Vagina (tissue), 2 donors: ENCODE results near the gene PCAT7.

ENCODE experiments used
- POLR2AphosphoS5 ChIP-seq, 2 donors: sonication (generic); formaldehyde crosslinking; IDR thresholded peaks; one replicate each; pipeline ENCODE4 v1.9.0; 2017; ENCODE audit warnings: antibody characterized with exemption in 2 of 2, mild to moderate bottlenecking in 2 of 2, low read depth in 1 of 2; ENCODE audit not compliant: insufficient read depth in 1 of 2
- TF ChIP-seq, protein P1 (sequence below), 3 experiments: fragments of 450-650 bp in 2 of 3; fragments of 200-600 bp in 1 of 3; sonication (generic) in 1 of 3; IDR thresholded peaks; one replicate each; pipeline ENCODE4 v1.5.1; 2017 to 2019; ENCODE audit warnings: antibody characterized with exemption in 3 of 3, mild to moderate bottlenecking in 2 of 3, moderate library complexity in 2 of 3

DNA sequence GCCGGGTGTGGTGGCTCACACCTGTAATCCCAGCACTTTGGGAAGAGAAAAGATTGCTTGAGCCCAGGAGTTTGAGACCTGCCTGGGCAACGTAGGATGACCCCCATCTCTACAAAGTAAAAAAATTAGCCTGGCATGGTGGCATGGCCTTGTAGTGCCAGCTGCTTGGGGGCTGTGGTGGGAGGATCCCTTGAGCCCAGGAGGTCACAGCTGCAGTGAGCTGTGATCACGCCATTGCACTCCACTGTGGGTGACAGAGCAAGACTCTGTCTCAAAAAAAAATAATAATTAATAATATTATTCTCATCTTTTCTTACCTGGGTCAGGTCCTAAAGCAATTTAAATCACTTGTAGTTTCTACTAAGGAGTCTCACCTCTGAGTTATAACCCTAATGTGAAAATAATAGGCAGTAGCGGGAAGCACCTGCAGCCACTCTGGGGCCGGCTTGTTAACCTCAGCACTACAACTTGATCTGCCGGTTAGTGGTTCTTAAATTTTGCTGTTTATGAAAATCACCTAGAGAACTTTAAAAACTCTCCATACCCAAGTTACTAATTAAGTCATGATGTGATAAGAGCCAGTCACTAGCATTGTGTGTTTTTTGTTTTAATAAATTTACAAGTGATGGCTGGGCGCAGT lies 29.4 kb upstream of the PCAT7 start:
- no peak for TF ChIP-seq POLR2AphosphoS5 (IDR thresholded peaks at IDR 0.05; ENCODE audit: insufficient read depth in 1 of 2, low read depth in 1 of 2)
- TF ChIP-seq, protein P1, sequence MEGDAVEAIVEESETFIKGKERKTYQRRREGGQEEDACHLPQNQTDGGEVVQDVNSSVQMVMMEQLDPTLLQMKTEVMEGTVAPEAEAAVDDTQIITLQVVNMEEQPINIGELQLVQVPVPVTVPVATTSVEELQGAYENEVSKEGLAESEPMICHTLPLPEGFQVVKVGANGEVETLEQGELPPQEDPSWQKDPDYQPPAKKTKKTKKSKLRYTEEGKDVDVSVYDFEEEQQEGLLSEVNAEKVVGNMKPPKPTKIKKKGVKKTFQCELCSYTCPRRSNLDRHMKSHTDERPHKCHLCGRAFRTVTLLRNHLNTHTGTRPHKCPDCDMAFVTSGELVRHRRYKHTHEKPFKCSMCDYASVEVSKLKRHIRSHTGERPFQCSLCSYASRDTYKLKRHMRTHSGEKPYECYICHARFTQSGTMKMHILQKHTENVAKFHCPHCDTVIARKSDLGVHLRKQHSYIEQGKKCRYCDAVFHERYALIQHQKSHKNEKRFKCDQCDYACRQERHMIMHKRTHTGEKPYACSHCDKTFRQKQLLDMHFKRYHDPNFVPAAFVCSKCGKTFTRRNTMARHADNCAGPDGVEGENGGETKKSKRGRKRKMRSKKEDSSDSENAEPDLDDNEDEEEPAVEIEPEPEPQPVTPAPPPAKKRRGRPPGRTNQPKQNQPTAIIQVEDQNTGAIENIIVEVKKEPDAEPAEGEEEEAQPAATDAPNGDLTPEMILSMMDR (IDR thresholded peaks at IDR 0.05), result no peak
